GM23338 (cell line): ENCODE results near the gene METRN.

ENCODE experiments used
- CREB1 ChIP-seq: fragments of 250-450 bp; sonication (Bioruptor Pico); IDR thresholded peaks from 2 replicates; pipeline ENCODE4 v1.5.0; 2020; ENCODE audit warnings: low read depth, mild to moderate bottlenecking, moderate library complexity
- CTCF ChIP-seq, 2 experiments: fragments of 200-600 bp in 1 of 2; sonication (generic) in 1 of 2; conservative IDR thresholded peaks; 2 replicates each; pipeline versions ENCODE4 v1.5.1 to v1.6.1; 2016 to 2017; ENCODE audit warnings: antibody characterized with exemption in 2 of 2, low read depth in 2 of 2, mild to moderate bottlenecking in 2 of 2, moderate library complexity in 1 of 2
- ETS1 ChIP-seq: IDR thresholded peaks from 2 replicates; pipeline ENCODE4 v1.6.1; 2016; ENCODE audit warnings: antibody characterized with exemption
- EZH2 ChIP-seq: fragments of 200-600 bp; sonication (generic); IDR thresholded peaks from one replicate; pipeline ENCODE4 v1.8.0; 2017; ENCODE audit warnings: antibody characterized with exemption, mild to moderate bottlenecking, low read depth; ENCODE audit not compliant: unreplicated experiment
- EZH2phosphoT487 ChIP-seq: fragments of 200-600 bp; sonication (generic); IDR thresholded peaks from one replicate; pipeline ENCODE4 v1.8.1; 2018; ENCODE audit warnings: antibody characterized with exemption; ENCODE audit not compliant: unreplicated experiment
- JUNB ChIP-seq: IDR thresholded peaks from one replicate; pipeline ENCODE4 v1.6.1; 2016; ENCODE audit warnings: antibody characterized with exemption; ENCODE audit not compliant: unreplicated experiment
- NANOG ChIP-seq: IDR thresholded peaks from 2 replicates; pipeline ENCODE4 v1.6.1; 2016; ENCODE audit warnings: antibody characterized with exemption, borderline replicate concordance
- POLR2AphosphoS5 ChIP-seq: IDR thresholded peaks from 2 replicates; pipeline ENCODE4 v1.6.1; 2016; ENCODE audit warnings: antibody characterized with exemption, low read depth
- REST ChIP-seq: IDR thresholded peaks from one replicate; pipeline ENCODE4 v1.6.1; 2018; ENCODE audit warnings: antibody characterized with exemption; ENCODE audit not compliant: unreplicated experiment
- STAT1 ChIP-seq: IDR thresholded peaks from one replicate; pipeline ENCODE4 v1.6.1; 2016; ENCODE audit warnings: antibody characterized with exemption; ENCODE audit not compliant: unreplicated experiment
- ZNF114 ChIP-seq: fragments of 250-450 bp; sonication (Bioruptor Pico); IDR thresholded peaks from 2 replicates; pipeline ENCODE4 v1.5.0; 2020; ENCODE audit warnings: mild to moderate bottlenecking, moderate library complexity
- ZNF331 ChIP-seq: fragments of 250-450 bp; sonication (Bioruptor Pico); IDR thresholded peaks from 2 replicates; pipeline ENCODE4 v1.5.0; 2020; ENCODE audit warnings: low read depth, mild to moderate bottlenecking, moderate library complexity
- ZNF462 ChIP-seq: fragments of 250-450 bp; sonication (Bioruptor Pico); IDR thresholded peaks from 2 replicates; pipeline ENCODE4 v1.5.0; 2020; ENCODE audit warnings: mild to moderate bottlenecking, moderate library complexity

- no peak for TF ChIP-seq EZH2
- no peak for TF ChIP-seq NANOG
- TF ChIP-seq ZNF114 (CRISPR knock-in tag), result no peak
- TF ChIP-seq CTCF (conservative IDR thresholded peaks at IDR 0.05; ENCODE audit: low read depth in 2 of 2), result no peak
- TF ChIP-seq STAT1, result no peak
- no peak for TF ChIP-seq POLR2AphosphoS5
- no peak for TF ChIP-seq CREB1 (CRISPR knock-in tag)
- TF ChIP-seq REST, result no peak
- no peak for TF ChIP-seq ZNF331 (CRISPR knock-in tag)
- no peak for TF ChIP-seq EZH2phosphoT487
- TF ChIP-seq ETS1, result no peak
- TF ChIP-seq ZNF462 (CRISPR knock-in tag), result no peak
- no peak for TF ChIP-seq JUNB
Measured at GRCh38 chr16:749010-749409, 34.1 kb downstream of the METRN start.
